Measurements from ENCODE around the gene SERPINB6.

- TF ChIP-seq NR3C1 (IDR thresholded peaks at IDR 0.05) (no peak), RNF2 (IDR thresholded peaks at IDR 0.05; ENCODE audit: borderline replicate concordance, low read depth) (no peak)
- TF ChIP-seq, protein P1, sequence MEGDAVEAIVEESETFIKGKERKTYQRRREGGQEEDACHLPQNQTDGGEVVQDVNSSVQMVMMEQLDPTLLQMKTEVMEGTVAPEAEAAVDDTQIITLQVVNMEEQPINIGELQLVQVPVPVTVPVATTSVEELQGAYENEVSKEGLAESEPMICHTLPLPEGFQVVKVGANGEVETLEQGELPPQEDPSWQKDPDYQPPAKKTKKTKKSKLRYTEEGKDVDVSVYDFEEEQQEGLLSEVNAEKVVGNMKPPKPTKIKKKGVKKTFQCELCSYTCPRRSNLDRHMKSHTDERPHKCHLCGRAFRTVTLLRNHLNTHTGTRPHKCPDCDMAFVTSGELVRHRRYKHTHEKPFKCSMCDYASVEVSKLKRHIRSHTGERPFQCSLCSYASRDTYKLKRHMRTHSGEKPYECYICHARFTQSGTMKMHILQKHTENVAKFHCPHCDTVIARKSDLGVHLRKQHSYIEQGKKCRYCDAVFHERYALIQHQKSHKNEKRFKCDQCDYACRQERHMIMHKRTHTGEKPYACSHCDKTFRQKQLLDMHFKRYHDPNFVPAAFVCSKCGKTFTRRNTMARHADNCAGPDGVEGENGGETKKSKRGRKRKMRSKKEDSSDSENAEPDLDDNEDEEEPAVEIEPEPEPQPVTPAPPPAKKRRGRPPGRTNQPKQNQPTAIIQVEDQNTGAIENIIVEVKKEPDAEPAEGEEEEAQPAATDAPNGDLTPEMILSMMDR (IDR thresholded peaks at IDR 0.05) = no peak
Measured at GRCh38 chr6:2977290-2977689, 5.9 kb upstream of the SERPINB6 start.

Measured in A549 (cell line).